IPS DF 6.9 (cell line): Measurements from ENCODE around the gene CLCC1.
"Not testable (repeated sequence)": the region's sequence is repeated elsewhere in the genome, so short reads cannot be mapped to it uniquely, and the experiment has no call there.

ENCODE experiments used
- DNase-seq: peaks from one replicate; pipeline ENCODE4 v3.0.0-alpha.2; 2013; ENCODE audit warnings: low read depth, low spot score
- H3K27ac ChIP-seq: one replicate; pipeline ENCODE4 v1.5.1; 2013; ENCODE audit warnings: low read length, control low read depth
- H3K27me3 ChIP-seq: 2 replicates; pipeline ENCODE4 v1.6.1; 2013; ENCODE audit warnings: mild to moderate bottlenecking, low read length; ENCODE audit not compliant: control insufficient read depth, insufficient read depth
- H3K36me3 ChIP-seq: 2 replicates; pipeline ENCODE4 v1.6.1; 2013; ENCODE audit warnings: low read length; ENCODE audit not compliant: control insufficient read depth, insufficient read depth
- H3K4me1 ChIP-seq: 2 replicates; pipeline ENCODE4 v1.6.1; 2013; ENCODE audit warnings: low read length; ENCODE audit not compliant: control insufficient read depth, insufficient read depth
- H3K4me3 ChIP-seq: 2 replicates; pipeline ENCODE4 v1.5.1; 2013; ENCODE audit warnings: mild to moderate bottlenecking, low read length
- H3K9me3 ChIP-seq: 2 replicates; pipeline ENCODE4 v1.6.1; 2013; ENCODE audit warnings: low read length, inconsistent platforms; ENCODE audit not compliant: control insufficient read depth, insufficient read depth
- WGBS: extraction: QIAGEN DNeasy Blood & Tissue Kit; methylation state at CpG from one replicate; pipeline ENCODE4 v1.1.7; 2013; ENCODE audit warnings: mixed read lengths, missing lambda C conversion rate; ENCODE audit not compliant: insufficient read length, insufficient coverage; 5-methylcytosine and 5-hydroxymethylcytosine counted together

Gene CLCC1

GRCh38 chr1:108963052-108963686 lies at the start of gene CLCC1:
TSS of gene CLCC1 (minus strand) at chr1:108963484. CDS start at chr1:108950437, 13,047 bp downstream.
- Histone ChIP-seq H3K9me3 (no peaks in the 10 kb centered on the region), H3K36me3 (no peaks in the 10 kb centered on the region), H3K4me1 (no peaks in the 10 kb centered on the region; the same call in 1 of the 2 replicates), H3K27ac (no peak within 1 kb of the TSS), H3K27me3 (no peaks in the 10 kb centered on the region), H3K4me3 (peak within 1 kb of the TSS; percentile 92)
- peak; percentile 66 for DNase-seq
- WGBS = no CpG with 5 or more reads among the region's 72 CpGs

GRCh38 chr1:109011335-109011734 lies 48.1 kb upstream of the CLCC1 start:
- Histone ChIP-seq H3K36me3 (no peaks in the 10 kb centered on the region; the same call in 1 of the 2 replicates), H3K27ac (no peak overlapping the region), H3K9me3 (no peaks in the 10 kb centered on the region), H3K4me1 (no peaks in the 10 kb centered on the region), H3K4me3 (no peak overlapping the region), H3K27me3 (no peaks in the 10 kb centered on the region)
- DNase-seq = no peak
- no CpG with 5 or more reads among the region's 7 CpGs for WGBS

- H3K4me1 ChIP-seq, H3K9me3 ChIP-seq, H3K4me3 ChIP-seq, H3K36me3 ChIP-seq, H3K27me3 ChIP-seq, DNase-seq, H3K27ac ChIP-seq: not testable (repeated sequence)
- no CpG with 5 or more reads among the region's 3 CpGs for WGBS
Measured at GRCh38 chr1:108996622-108997021, 33.3 kb upstream of the CLCC1 start.

GRCh38 chr1:108983114-108983513 lies 19.8 kb upstream of the CLCC1 start:
- Histone ChIP-seq H3K4me3 (no peak overlapping the region), H3K27me3 (no peaks in the 10 kb centered on the region), H3K27ac (no peak overlapping the region), H3K4me1 (no peaks in the 10 kb centered on the region), H3K9me3 (no peaks in the 10 kb centered on the region), H3K36me3 (no peaks in the 10 kb centered on the region)
- no CpG with 5 or more reads among the region's 4 CpGs for WGBS
- no peak for DNase-seq

- DNase-seq = no peak
- no peaks in the 10 kb centered on the region for H3K4me1 ChIP-seq
- WGBS = no CpG with 5 or more reads among the region's 4 CpGs
- H3K27me3 ChIP-seq = no peaks in the 10 kb centered on the region
- no peaks in the 10 kb centered on the region for H3K36me3 ChIP-seq
- H3K9me3 ChIP-seq = no peaks in the 10 kb centered on the region
- no peak overlapping the region for H3K27ac ChIP-seq
- no peak overlapping the region for H3K4me3 ChIP-seq
Measured at GRCh38 chr1:108976658-108977057, 13.4 kb upstream of the CLCC1 start.

- no peak overlapping the region for H3K4me3 ChIP-seq
- no peaks in the 10 kb centered on the region for H3K9me3 ChIP-seq
- H3K27me3 ChIP-seq = no peaks in the 10 kb centered on the region
- DNase-seq = no peak
- no peaks in the 10 kb centered on the region for H3K36me3 ChIP-seq
- H3K4me1 ChIP-seq = no peaks in the 10 kb centered on the region
- H3K27ac ChIP-seq = no peak overlapping the region
- WGBS = no CpG with 5 or more reads among the region's 1 CpG
Measured at GRCh38 chr1:108972951-108973350, 9.7 kb upstream of the CLCC1 start.

- H3K27ac ChIP-seq = no peak overlapping the region
- H3K9me3 ChIP-seq = no peaks in the 10 kb centered on the region
- H3K36me3 ChIP-seq = no peaks in the 10 kb centered on the region
- H3K4me1 ChIP-seq = no peaks in the 10 kb centered on the region
- no peak overlapping the region for H3K4me3 ChIP-seq
- H3K27me3 ChIP-seq = no peaks in the 10 kb centered on the region
- no peak for DNase-seq
Measured at GRCh38 chr1:108969346-108969745, 6.1 kb upstream of the CLCC1 start.

GRCh38 chr1:108962681-108963051 lies 618 bp downstream of the CLCC1 start:
- H3K4me3 ChIP-seq = peak overlapping the region; percentile 92
- no peaks in the 10 kb centered on the region for H3K9me3 ChIP-seq
- H3K27ac ChIP-seq = no peak overlapping the region
- no peaks in the 10 kb centered on the region; the same call in 1 of the 2 replicates for H3K4me1 ChIP-seq
- DNase-seq = no peak
- no peaks in the 10 kb centered on the region for H3K27me3 ChIP-seq
- no CpG with 5 or more reads among the region's 12 CpGs for WGBS
- no peaks in the 10 kb centered on the region for H3K36me3 ChIP-seq

GRCh38 chr1:108961752-108962486 lies 1.4 kb downstream of the CLCC1 start:
- DNase-seq = no peak
- no peaks in the 10 kb centered on the region for H3K27me3 ChIP-seq
- H3K4me3 ChIP-seq = no peak overlapping the region; the same call in 1 of the 2 replicates
- no CpG with 5 or more reads among the region's 15 CpGs for WGBS
- H3K4me1 ChIP-seq = no peaks in the 10 kb centered on the region; the same call in 1 of the 2 replicates
- H3K36me3 ChIP-seq = no peaks in the 10 kb centered on the region
- H3K27ac ChIP-seq = no peak overlapping the region
- H3K9me3 ChIP-seq = no peaks in the 10 kb centered on the region

GRCh38 chr1:108961198-108961597 lies 2.1 kb downstream of the CLCC1 start:
- no peak overlapping the region for H3K27ac ChIP-seq
- no peak overlapping the region for H3K4me3 ChIP-seq
- WGBS = no CpG with 5 or more reads among the region's 9 CpGs
- no peaks in the 10 kb centered on the region for H3K9me3 ChIP-seq
- no peak for DNase-seq
- H3K4me1 ChIP-seq = no peaks in the 10 kb centered on the region; the same call in 1 of the 2 replicates
- no peaks in the 10 kb centered on the region for H3K36me3 ChIP-seq
- H3K27me3 ChIP-seq = no peaks in the 10 kb centered on the region

- Histone ChIP-seq H3K4me3 (no peak overlapping the region), H3K27ac (no peak overlapping the region), H3K27me3 (no peaks in the 10 kb centered on the region), H3K4me1 (no peaks in the 10 kb centered on the region; the same call in 1 of the 2 replicates), H3K36me3 (no peaks in the 10 kb centered on the region), H3K9me3 (no peaks in the 10 kb centered on the region)
- WGBS = 100% methylated on average over 1 of the region's 5 CpGs
- no peak for DNase-seq
Measured at GRCh38 chr1:108960719-108961118, 2.6 kb downstream of the CLCC1 start.
